Suprapubic skin (tissue), 4 donors: ENCODE results near the gene WDR7. TPM values are rescaled to one million over a fixed set of nuclear protein-coding genes. Genes with fewer than 3 reads are reported as not detected.

Experiments used
- DNase-seq, 2 donors: peaks; one replicate each; pipeline ENCODE4 v3.0.0-alpha.2; 2019; ENCODE audit warnings: low spot score in 2 of 2
- H3K27ac ChIP-seq: fragments of 200-600 bp; sonication (generic); one replicate; pipeline ENCODE4 v1.5.1; 2019
- H3K27me3 ChIP-seq: fragments of 200-600 bp; sonication (generic); one replicate; pipeline ENCODE4 v1.5.1; 2019
- H3K36me3 ChIP-seq: fragments of 200-600 bp; sonication (generic); one replicate; pipeline ENCODE4 v1.5.1; 2019
- H3K4me1 ChIP-seq: fragments of 200-600 bp; sonication (generic); one replicate; pipeline ENCODE4 v1.5.1; 2019
- H3K4me3 ChIP-seq: fragments of 200-600 bp; sonication (generic); one replicate; pipeline ENCODE4 v1.5.1; 2019; ENCODE audit warnings: mild to moderate bottlenecking
- H3K9me3 ChIP-seq: fragments of 200-600 bp; sonication (generic); one replicate; pipeline ENCODE4 v1.5.1; 2019
- CTCF ChIP-seq, 2 donors: fragments of 200-600 bp in 1 of 2; fragments of 450-650 bp in 1 of 2; sonication (generic) in 1 of 2; IDR thresholded peaks; one replicate each; pipeline ENCODE4 v1.5.1; 2016 to 2019; ENCODE audit warnings: antibody characterized with exemption in 2 of 2, mild to moderate bottlenecking in 1 of 2, moderate library complexity in 1 of 2
- EP300 ChIP-seq: sonication (generic); formaldehyde crosslinking; IDR thresholded peaks from one replicate; pipeline ENCODE4 v1.6.1; 2017; ENCODE audit warnings: antibody characterized with exemption
- POLR2A ChIP-seq, 2 donors: fragments of 450-650 bp; IDR thresholded peaks; one replicate each; pipeline ENCODE4 v1.6.1; 2017; ENCODE audit warnings: antibody characterized with exemption in 2 of 2, mild to moderate bottlenecking in 2 of 2, moderate library complexity in 2 of 2
- POLR2AphosphoS5 ChIP-seq, 3 donors: sonication (generic); formaldehyde crosslinking; IDR thresholded peaks; one replicate each; pipeline ENCODE4 v1.6.1; 2017; ENCODE audit warnings: antibody characterized with exemption in 3 of 3
- WGBS: methylation state at CpG from one replicate; pipeline ENCODE4 v1.1.5; 2018; 5-methylcytosine and 5-hydroxymethylcytosine counted together
- total RNA-seq, 4 donors: library from RNA; depleted of rRNA; stranded (reverse); fragments of >200 nt; gene quantifications; one replicate each; pipeline ENCODE4 v1.1.0, GENCODE V29; 2016

Gene WDR7
- total RNA-seq, 4 donors from 2014 or later: 14.4 to 29.2 (median 20.2) TPM

GRCh38 chr18:56967035-56967434 is 315.9 kb downstream of the WDR7 start:
- Histone ChIP-seq H3K4me1 (no peaks in the 10 kb centered on the region), H3K36me3 (peaks cover 5% of the 10 kb centered on the region), H3K27ac (no peak overlapping the region), H3K4me3 (no peak overlapping the region), H3K9me3 (no peaks in the 10 kb centered on the region), H3K27me3 (no peaks in the 10 kb centered on the region)
- TF ChIP-seq CTCF (IDR thresholded peaks at IDR 0.05): no peak
- no peak for TF ChIP-seq POLR2A (IDR thresholded peaks at IDR 0.05)
- no peak for TF ChIP-seq EP300
- TF ChIP-seq POLR2AphosphoS5 (IDR thresholded peaks at IDR 0.05): no peak
- WGBS: 97% methylated on average over 3 of the region's 3 CpGs
- no peak for DNase-seq

- TF ChIP-seq POLR2A (IDR thresholded peaks at IDR 0.05) (no peak), EP300 (no peak)
- WGBS: 89% methylated on average over 2 of the region's 2 CpGs
Observed at GRCh38 chr18:56973487-56973886, 322.3 kb downstream of the WDR7 start.

GRCh38 chr18:56974141-56974540 is 323.0 kb downstream of the WDR7 start:
- TF ChIP-seq POLR2AphosphoS5 (IDR thresholded peaks at IDR 0.05) (no peak), EP300 (no peak), POLR2A (IDR thresholded peaks at IDR 0.05) (no peak), CTCF (IDR thresholded peaks at IDR 0.05) (no peak)
- Histone ChIP-seq H3K27me3 (no peaks in the 10 kb centered on the region), H3K4me1 (no peaks in the 10 kb centered on the region), H3K27ac (no peak overlapping the region), H3K36me3 (no peaks in the 10 kb centered on the region), H3K4me3 (no peak overlapping the region), H3K9me3 (no peaks in the 10 kb centered on the region)
- WGBS: 94% methylated on average over 1 of the region's 1 CpG
- DNase-seq: no peak

More at GRCh38 chr18:56973487-56973886, 322.3 kb downstream of the WDR7 start:
- no peak for DNase-seq
- H3K36me3 ChIP-seq: no peaks in the 10 kb centered on the region
- no peaks in the 10 kb centered on the region for H3K27me3 ChIP-seq
- no peaks in the 10 kb centered on the region for H3K9me3 ChIP-seq
- no peaks in the 10 kb centered on the region for H3K4me1 ChIP-seq
- no peak overlapping the region for H3K27ac ChIP-seq
- H3K4me3 ChIP-seq: no peak overlapping the region

- TF ChIP-seq POLR2AphosphoS5 (IDR thresholded peaks at IDR 0.05) (no peak), CTCF (IDR thresholded peaks at IDR 0.05) (no peak), POLR2A (IDR thresholded peaks at IDR 0.05) (no peak), EP300 (no peak)
- Histone ChIP-seq H3K4me3 (no peak overlapping the region), H3K27me3 (no peaks in the 10 kb centered on the region), H3K4me1 (no peaks in the 10 kb centered on the region), H3K27ac (no peak overlapping the region), H3K9me3 (no peaks in the 10 kb centered on the region), H3K36me3 (no peaks in the 10 kb centered on the region)
- no peak for DNase-seq
- 85% methylated on average over 1 of the region's 1 CpG for WGBS
Observed at GRCh38 chr18:56975276-56975675, 324.1 kb downstream of the WDR7 start.

- H3K4me1 ChIP-seq: no peaks in the 10 kb centered on the region
- H3K27me3 ChIP-seq: no peaks in the 10 kb centered on the region
- H3K27ac ChIP-seq: no peak overlapping the region
- no peak overlapping the region for H3K4me3 ChIP-seq
- no peak for DNase-seq
- no peak for TF ChIP-seq EP300
- TF ChIP-seq POLR2A (IDR thresholded peaks at IDR 0.05): no peak
- no peak for TF ChIP-seq CTCF (IDR thresholded peaks at IDR 0.05)
- TF ChIP-seq POLR2AphosphoS5 (IDR thresholded peaks at IDR 0.05): no peak
- H3K36me3 ChIP-seq: no peaks in the 10 kb centered on the region
- 82% methylated on average over 3 of the region's 3 CpGs for WGBS
- no peaks in the 10 kb centered on the region for H3K9me3 ChIP-seq
Observed at GRCh38 chr18:56977309-56977708, 326.1 kb downstream of the WDR7 start.

- no peak overlapping the region for H3K4me3 ChIP-seq
- H3K27me3 ChIP-seq: no peaks in the 10 kb centered on the region
- 68% methylated on average over 2 of the region's 2 CpGs for WGBS
- DNase-seq: no peak
- no peak overlapping the region for H3K27ac ChIP-seq
- no peaks in the 10 kb centered on the region for H3K36me3 ChIP-seq
- H3K4me1 ChIP-seq: no peaks in the 10 kb centered on the region
- H3K9me3 ChIP-seq: no peaks in the 10 kb centered on the region
- no peak for TF ChIP-seq POLR2AphosphoS5 (IDR thresholded peaks at IDR 0.05)
- TF ChIP-seq CTCF (IDR thresholded peaks at IDR 0.05): no peak
Observed at GRCh38 chr18:56977771-56978170, 326.6 kb downstream of the WDR7 start.
